SHP77 (cell line): ENCODE measurements around the gene PRKCZ.

Experiments used
- DNase-seq, 2 experiments: peaks; one replicate each; lab custom pipeline; 2025; lab: John Stamatoyannopoulos, UW

Gene PRKCZ

DNA sequence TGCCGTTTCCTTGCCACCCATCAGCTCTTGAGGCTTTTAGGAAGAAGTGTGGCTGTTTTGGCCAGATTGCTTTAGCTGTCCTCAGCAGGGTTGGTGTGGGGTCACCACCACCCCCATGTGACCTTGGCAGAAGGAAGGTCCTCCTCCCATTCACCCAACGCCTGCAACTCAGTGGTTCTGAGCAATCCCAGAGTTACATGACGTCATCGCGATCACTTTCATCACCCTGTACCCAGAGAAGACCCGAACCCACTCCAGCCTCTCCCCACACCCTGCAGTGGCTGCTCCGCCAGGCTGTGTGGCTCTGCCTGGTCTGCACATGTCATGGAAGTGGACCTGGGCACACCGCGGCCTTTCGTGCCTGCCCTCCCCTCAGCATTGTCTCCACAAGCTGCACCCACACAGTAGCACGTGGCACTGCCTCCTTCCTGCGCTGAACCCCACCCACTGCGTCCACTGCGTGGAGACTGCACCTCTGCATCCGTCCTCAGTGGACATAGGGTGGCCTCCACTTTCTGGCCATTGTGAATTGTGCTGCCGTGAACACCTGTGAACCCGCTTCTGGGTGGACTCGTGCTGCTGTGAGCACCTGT is 127.8 kb downstream of the PRKCZ start:
- no peak for DNase-seq

GRCh38 chr1:2178875-2179274 is 128.7 kb downstream of the PRKCZ start:
- no peak for DNase-seq

DNA sequence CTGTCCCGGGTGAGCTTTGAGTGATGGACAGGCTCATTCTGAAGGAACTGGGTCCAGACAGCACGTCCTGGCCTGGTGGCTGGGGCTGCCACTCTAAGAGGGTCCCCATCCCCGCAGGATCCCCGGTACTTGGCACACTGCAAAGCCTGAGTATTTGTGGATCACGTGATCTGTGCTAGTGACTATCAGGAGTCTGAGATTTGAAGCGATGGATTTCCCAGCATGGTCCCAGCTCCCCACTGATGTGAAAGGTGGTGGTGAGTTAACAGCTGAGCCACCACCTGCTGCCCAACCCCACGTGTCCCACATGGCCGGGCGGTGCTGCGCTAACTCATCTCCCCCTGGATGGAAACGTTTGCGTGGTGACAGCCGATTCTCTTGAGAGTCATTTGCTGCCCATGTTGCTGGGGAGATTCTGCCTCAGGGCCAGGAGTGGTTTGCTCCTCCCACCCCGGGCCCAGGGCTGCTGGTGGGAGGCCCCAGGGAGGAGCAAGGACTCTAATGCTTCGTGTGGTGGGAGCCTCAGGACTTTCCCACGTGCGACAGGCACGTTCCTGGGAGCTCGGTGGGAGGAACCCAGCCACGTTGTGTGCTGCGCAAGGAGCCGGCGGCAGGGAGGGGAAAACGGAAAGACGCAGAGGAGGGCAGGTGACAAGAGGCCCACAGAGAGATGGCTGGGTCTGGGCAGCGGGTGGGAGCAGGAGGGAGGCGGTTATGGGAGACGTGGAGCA is 129.2 kb downstream of the PRKCZ start:
- no peak for DNase-seq

- no peak for DNase-seq
Observed at GRCh38 chr1:2180297-2181245, 130.4 kb downstream of the PRKCZ start.

GRCh38 chr1:2181271-2181670 is 131.1 kb downstream of the PRKCZ start:
- no peak for DNase-seq

DNA sequence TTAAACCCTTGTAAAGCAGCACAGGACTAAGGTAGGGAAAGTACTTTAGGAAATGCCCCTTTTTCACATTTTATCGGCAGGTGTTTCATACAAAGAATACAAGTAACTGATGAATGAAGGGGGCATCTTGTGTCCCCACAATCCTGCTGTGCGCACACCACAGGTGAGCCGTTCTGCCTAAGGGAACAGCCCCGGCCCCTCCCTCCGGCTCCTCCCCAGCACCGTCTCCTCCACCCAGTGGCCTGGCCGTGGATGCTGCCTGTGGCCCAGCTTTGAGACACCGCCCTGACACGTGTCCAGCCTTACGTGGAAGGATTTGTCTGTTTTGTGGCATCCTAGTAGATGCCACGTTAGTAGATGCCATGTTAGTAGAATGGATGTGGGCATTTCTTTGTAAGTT is 131.5 kb downstream of the PRKCZ start:
- DNase-seq, result no peak

- no peak for DNase-seq
Observed at GRCh38 chr1:2182376-2182775, 132.2 kb downstream of the PRKCZ start.

- no peak for DNase-seq
Observed at GRCh38 chr1:2183937-2184334, 133.7 kb downstream of the PRKCZ start.

- DNase-seq, result no peak
Observed at GRCh38 chr1:2184531-2184930, 134.3 kb downstream of the PRKCZ start.

- DNase-seq, result no peak
Observed at GRCh38 chr1:2184934-2185333, 134.7 kb downstream of the PRKCZ start.

GRCh38 chr1:2185880-2186855 is 136.0 kb downstream of the PRKCZ start:
- DNase-seq, result no peak

DNA sequence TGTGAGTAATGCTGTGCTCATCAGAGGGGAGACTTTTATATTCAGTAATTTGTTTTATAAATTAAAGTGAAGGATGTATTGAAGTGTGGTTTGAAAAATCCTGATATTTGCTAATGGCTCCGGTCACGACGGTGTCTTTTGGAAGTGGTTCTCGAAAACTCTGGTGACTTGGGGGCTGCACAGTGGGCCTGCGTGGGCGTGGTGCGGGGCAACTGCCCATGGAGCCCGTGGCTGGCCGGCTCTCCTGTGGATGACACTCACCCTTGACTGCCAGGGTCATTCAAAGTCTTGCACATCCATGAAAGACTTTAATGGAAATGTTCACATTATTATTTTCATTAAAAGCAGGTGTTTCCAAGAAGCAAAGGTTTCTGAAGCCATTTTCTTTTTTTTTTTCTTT is 136.7 kb downstream of the PRKCZ start:
- no peak for DNase-seq

GRCh38 chr1:2187619-2188018 is 137.4 kb downstream of the PRKCZ start:
- no peak for DNase-seq

DNA sequence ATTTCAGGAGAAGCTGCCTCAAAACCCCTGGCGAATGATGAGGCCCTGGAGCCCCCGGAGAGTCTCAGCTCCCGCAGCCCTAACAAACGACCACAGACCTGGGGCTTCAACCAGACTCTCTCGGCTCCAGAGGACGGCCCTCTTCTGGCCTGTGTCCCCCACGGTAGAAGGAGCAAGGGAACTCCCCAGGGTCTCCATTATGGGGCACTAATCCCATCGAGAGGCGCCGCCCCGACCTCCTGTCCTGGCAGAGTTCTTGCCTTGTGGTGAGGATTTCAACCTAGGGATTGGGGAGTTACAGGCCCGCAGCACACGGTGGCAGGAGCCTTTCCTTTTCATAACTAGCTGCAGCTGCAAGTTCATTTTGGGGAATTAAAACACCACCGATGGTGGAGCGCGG is 138.1 kb downstream of the PRKCZ start:
- DNase-seq, result no peak

GRCh38 chr1:2189459-2190425 is 139.5 kb downstream of the PRKCZ start:
- peak; percentile 93 to 95 for DNase-seq

- DNase-seq, result no peak
Observed at GRCh38 chr1:2190491-2190976, 140.3 kb downstream of the PRKCZ start.

- DNase-seq, result no peak
Observed at GRCh38 chr1:2192031-2192995, 142.1 kb downstream of the PRKCZ start.

GRCh38 chr1:2193514-2194281 is 143.5 kb downstream of the PRKCZ start:
- no peak for DNase-seq
